Fibroblast of the aortic adventitia (primary cell): ENCODE data around the gene CABP1. TPM values are rescaled to one million over a fixed set of nuclear protein-coding genes. Genes with fewer than 3 reads are reported as not detected.

Experiments used
- DNase-seq: peaks from one replicate; pipeline ENCODE4 v3.0.0-alpha.2; 2010; ENCODE audit warnings: low read depth
- H3K4me3 ChIP-seq: 2 replicates; pipeline ENCODE4 v1.5.1; 2011; ENCODE audit warnings: low read depth, mild to moderate bottlenecking, control low read depth, low read length, moderate library complexity
- CTCF ChIP-seq: IDR thresholded peaks from 2 replicates; pipeline ENCODE4 v1.5.1; 2011; ENCODE audit warnings: mild to moderate bottlenecking, low read length, control low read depth, inconsistent platforms; ENCODE audit not compliant: insufficient read depth
- total RNA-seq: library from RNA; depleted of rRNA; stranded (reverse); fragments of >200 nt; gene quantifications from 2 replicates; pipeline ENCODE4 v1.2.3, GENCODE V29; 2012; ENCODE audit warnings: low replicate concordance

The CABP1 gene
- total RNA-seq, 1 donor: 0.54 TPM

DNA sequence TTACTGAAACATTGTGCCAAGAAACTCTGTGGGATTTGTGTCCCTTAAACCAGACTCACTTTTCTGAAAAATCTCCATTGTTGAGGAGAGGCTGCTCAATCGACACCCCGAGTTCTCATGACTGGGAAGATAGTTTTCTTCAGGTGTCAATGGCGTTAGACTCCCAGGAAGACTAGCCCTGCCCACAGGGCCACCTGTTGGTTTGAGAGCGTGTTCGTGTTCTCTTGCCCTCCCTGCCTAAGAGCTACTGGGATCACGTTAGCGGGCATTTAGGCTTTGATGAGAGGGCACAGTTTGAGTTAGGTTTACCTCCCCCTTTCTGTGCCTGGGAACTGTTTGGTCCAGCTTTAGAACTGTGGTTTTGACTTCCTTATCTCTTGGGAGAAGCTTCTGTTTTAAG is 59.1 kb downstream of the CABP1 start:
- no peak overlapping the region for H3K4me3 ChIP-seq
- DNase-seq: no peak
- TF ChIP-seq CTCF: no peak

DNA sequence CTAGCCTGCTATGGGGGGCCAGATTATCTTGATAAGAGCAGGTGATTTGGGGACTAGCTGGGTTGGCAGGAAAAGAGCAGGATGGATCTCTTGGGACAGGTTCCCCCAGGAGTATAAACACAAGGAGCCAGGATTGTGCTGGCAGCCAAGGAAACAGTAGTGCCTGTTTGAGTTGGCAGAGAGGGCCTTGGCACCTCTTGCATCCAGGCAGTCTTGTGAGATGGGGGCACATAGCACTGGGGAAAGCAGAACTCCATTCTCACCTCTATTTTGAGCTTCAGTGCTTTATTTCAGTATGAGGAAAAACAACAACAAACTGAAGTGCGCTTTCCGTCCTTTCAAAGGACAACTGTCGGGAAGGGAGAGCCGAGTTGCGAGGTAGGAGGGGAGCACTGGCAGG is 60.5 kb downstream of the CABP1 start:
- no peak overlapping the region for H3K4me3 ChIP-seq
- no peak for TF ChIP-seq CTCF
- no peak for DNase-seq

DNA sequence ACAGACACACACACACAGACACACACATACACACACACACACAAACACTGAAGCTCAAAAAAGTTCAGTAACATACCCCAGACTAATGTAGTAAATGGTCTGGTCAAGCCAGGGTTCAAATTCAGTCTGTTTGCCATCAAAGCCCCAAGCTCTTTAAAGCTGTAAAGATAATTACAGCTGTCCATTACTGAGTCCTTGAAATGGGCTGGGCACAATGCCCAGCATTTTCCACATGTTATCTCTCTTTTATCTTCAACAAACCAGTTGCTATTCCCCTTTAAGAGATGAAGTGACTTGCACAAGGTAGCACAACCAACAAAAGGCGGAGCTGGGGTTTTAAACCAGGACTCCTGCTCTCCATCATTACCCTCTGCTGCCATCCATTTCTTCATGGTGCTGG is 62.2 kb downstream of the CABP1 start:
- no peak overlapping the region for H3K4me3 ChIP-seq
- TF ChIP-seq CTCF: no peak
- DNase-seq: no peak

GRCh38 chr12:120703311-120703942 is 63.0 kb downstream of the CABP1 start:
- TF ChIP-seq CTCF: no peak
- H3K4me3 ChIP-seq: no peak overlapping the region
- no peak for DNase-seq

GRCh38 chr12:120705618-120706017 is 65.2 kb downstream of the CABP1 start:
- no peak for TF ChIP-seq CTCF
- H3K4me3 ChIP-seq: no peak overlapping the region
- DNase-seq: no peak

DNA sequence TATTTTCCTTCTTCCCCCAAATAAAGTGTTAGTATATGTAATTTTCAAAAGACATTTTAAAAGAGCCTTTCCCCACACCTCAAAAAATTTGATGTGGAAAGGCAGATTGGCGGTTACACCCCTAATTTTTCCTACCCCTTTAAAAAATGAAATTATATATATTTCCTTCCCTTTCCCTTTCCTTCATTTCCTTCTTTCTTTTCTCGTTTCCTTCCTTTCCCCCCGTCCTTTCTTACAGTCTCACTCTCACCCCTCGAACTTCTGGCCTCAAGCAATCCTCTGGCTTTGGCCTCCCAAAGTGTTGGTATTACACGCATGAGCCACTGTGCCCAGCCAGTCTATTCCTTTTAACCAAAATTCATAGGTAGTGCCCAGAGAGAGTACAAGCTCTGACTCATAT is 65.6 kb downstream of the CABP1 start:
- no peak overlapping the region for H3K4me3 ChIP-seq
- no peak for DNase-seq
- no peak for TF ChIP-seq CTCF

- TF ChIP-seq CTCF: no peak
- DNase-seq: no peak
- no peak overlapping the region for H3K4me3 ChIP-seq
Measured at GRCh38 chr12:120708651-120709050, 68.2 kb downstream of the CABP1 start.
